Bronchial epithelial cell (primary cell): ENCODE results near the gene YWHAH. TPM values are rescaled to one million over a fixed set of nuclear protein-coding genes. Genes with fewer than 3 reads are reported as not detected.

Experiments used
- DNase-seq: peaks from one replicate; pipeline ENCODE4 v3.0.0-alpha.2; 2010; ENCODE audit warnings: low read depth
- FAIRE-seq: peaks from 2 replicates; lab custom pipeline; 2011; peaks lifted over from hg19 to GRCh38; lab: Jason Lieb, UNC
- H3K27me3 ChIP-seq: 2 replicates; pipeline ENCODE4 v1.5.1; 2011; ENCODE audit warnings: low read length; ENCODE audit not compliant: control insufficient read depth, insufficient read depth
- H3K36me3 ChIP-seq: 2 replicates; pipeline ENCODE4 v1.5.1; 2011; ENCODE audit warnings: low read length; ENCODE audit not compliant: control insufficient read depth, insufficient read depth
- H3K4me3 ChIP-seq: 2 replicates; pipeline ENCODE4 v1.5.1; 2011; ENCODE audit warnings: mild to moderate bottlenecking, low read depth, low read length, control low read depth
- total RNA-seq: library from RNA; depleted of rRNA; stranded (reverse); fragments of >200 nt; gene quantifications from 2 replicates; pipeline ENCODE4 v1.2.1, GENCODE V29; 2014
- TF ChIP-seq, protein P1 (sequence below): IDR thresholded peaks from 2 replicates; pipeline ENCODE4 v1.5.1; 2011; ENCODE audit warnings: mild to moderate bottlenecking, moderate library complexity, low read length, control low read depth, inconsistent platforms; ENCODE audit not compliant: insufficient read depth, severe bottlenecking

YWHAH gene
- total RNA-seq, 1 donor from 2014 or later: 61.9 TPM

DNA sequence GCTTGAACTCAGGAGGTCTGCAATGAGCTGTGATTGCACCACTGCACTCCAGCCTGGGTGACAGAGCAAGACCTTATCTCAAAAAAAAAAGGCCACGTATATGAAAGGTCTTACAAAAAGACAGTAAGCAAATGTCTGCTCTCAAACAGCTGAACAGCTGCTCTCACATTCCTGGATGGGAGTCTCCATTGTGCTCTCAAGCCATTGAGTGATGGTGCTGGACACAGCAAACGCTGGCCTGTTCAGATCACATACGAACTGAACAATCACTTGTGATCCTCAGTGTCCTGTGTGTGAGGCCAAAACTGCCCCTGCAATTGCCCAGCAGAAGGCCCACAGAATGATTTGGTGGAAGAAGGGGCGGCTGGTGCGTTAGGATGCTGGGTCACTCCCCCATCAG is 34.4 kb upstream of the YWHAH start:
- DNase-seq (no peak), FAIRE-seq (peak; percentile 7)
- TF ChIP-seq, protein P1, sequence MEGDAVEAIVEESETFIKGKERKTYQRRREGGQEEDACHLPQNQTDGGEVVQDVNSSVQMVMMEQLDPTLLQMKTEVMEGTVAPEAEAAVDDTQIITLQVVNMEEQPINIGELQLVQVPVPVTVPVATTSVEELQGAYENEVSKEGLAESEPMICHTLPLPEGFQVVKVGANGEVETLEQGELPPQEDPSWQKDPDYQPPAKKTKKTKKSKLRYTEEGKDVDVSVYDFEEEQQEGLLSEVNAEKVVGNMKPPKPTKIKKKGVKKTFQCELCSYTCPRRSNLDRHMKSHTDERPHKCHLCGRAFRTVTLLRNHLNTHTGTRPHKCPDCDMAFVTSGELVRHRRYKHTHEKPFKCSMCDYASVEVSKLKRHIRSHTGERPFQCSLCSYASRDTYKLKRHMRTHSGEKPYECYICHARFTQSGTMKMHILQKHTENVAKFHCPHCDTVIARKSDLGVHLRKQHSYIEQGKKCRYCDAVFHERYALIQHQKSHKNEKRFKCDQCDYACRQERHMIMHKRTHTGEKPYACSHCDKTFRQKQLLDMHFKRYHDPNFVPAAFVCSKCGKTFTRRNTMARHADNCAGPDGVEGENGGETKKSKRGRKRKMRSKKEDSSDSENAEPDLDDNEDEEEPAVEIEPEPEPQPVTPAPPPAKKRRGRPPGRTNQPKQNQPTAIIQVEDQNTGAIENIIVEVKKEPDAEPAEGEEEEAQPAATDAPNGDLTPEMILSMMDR: no peak
- Histone ChIP-seq H3K36me3 (peaks cover 5% of the 10 kb centered on the region), H3K27me3 (no peaks in the 10 kb centered on the region), H3K4me3 (no peak overlapping the region)

DNA sequence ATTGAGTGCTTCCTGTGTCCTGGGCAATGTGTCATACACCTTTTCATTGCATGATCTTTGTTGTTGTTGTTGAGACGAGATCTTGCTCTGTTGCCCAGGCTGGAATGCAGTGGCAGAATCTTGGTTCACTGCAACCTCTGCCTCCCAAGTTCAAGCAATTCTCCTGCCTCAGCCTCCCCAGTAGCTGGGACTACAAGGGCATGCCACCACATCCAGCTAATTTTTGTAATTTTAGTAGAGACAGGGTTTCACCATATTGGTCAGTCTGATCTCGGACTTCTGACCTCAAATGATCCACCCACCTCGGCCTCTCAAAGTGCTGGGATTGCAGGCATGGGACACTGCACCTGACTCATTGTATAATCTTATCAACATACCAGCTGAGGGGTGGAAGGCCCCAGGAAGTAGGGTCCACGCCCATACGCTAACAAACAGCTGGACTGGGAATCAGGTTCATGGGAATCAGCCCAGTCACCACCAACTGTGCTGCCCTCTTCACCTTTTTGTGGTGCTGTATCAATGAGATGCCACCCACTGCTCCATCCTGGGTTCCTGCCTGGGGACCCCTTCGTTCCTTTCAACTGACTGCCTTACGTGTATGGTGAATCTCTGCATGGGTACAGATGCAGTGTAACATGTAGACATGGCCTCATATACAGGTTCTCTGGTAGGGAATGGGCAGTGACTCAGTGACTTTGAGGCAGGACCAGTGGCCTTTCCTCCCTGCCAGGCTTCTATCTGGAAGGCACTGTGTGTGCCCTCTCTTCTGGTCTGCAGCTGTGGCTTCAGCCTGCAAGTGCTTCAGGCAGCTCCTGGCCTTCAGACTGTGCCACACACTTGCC is 32.5 kb upstream of the YWHAH start:
- no peaks in the 10 kb centered on the region for H3K27me3 ChIP-seq
- no peak for DNase-seq
- H3K4me3 ChIP-seq: no peak overlapping the region
- FAIRE-seq: no peak
- H3K36me3 ChIP-seq: peaks cover 2% of the 10 kb centered on the region
- TF ChIP-seq, protein P1: no peak

DNA sequence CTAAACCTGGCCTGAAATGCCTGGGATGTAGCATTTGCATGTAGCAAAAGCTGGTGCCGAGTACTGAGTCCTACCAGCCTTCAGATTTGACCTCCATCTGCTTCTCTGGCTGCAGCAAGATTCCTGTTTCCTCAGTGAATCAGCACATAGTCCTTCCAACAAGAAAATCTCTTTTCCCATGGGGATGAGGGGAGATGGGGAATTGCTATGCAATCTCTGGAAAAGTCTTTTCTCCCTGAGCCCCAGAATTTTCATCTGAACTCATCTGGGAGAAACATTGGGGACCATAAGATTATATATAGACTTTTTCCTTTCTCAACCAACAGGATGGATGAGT is 32.0 kb upstream of the YWHAH start:
- no peak for FAIRE-seq
- Histone ChIP-seq H3K27me3 (no peaks in the 10 kb centered on the region), H3K4me3 (no peak overlapping the region), H3K36me3 (peaks cover 2% of the 10 kb centered on the region)
- DNase-seq: no peak
- TF ChIP-seq, protein P1: no peak

DNA sequence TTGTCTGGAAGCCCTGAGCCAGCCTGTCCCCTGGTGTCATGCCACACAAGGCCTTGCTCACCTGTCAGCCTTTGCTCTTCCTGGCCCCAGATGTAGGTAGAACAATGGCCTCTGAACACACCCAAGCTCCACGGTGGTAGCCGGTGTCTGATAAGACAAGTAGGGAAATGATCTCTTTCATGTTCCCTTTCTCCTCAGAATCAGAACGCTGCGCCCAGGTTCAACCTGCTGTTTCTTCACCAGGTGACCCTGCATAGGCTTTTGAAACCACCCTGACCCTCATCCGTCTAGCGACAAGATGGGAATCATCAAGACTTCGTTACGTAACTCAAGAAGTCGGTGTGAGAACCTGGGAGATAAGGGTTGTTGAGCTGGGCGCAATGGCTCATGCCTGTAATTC is 28.7 kb upstream of the YWHAH start:
- no peak overlapping the region for H3K4me3 ChIP-seq
- no peaks in the 10 kb centered on the region for H3K27me3 ChIP-seq
- no peak for FAIRE-seq
- DNase-seq: no peak
- TF ChIP-seq, protein P1: no peak
- no peaks in the 10 kb centered on the region for H3K36me3 ChIP-seq

DNA sequence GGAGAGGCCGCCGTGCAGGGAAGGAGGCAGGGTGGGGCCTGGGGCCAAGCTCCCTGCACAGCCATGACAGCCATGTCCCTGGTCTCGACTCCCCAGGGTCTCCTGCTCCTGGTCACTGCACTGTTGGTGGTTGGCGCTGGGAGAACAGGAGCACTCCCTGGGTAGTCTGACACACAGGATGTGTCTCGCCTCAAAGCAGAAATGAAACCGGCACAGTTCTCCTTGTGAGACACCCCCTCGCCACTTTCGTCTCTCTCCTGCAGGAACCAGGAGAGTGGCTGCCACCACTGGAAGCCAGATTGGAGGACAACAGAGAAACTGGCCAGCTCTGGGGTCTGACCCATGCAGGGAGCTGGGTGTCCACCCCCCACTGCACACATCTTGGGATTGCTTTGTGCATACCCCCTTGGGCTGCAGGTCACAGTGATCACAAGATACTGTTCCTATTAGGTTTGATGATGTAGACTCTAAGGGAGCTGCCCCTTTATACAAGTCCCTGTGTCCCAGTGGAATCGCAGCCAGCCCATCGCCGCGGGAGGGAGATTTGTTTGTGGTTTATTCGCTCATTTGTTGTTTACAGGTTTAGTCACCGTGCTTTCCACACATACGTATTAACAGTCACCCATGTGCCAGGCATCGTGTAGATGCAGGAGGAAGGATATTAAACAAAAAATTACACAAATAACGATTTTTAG is 27.0 kb upstream of the YWHAH start:
- H3K4me3 ChIP-seq: no peak overlapping the region
- FAIRE-seq: no peak
- H3K36me3 ChIP-seq: no peaks in the 10 kb centered on the region
- no peak for DNase-seq
- TF ChIP-seq, protein P1: no peak
- H3K27me3 ChIP-seq: no peaks in the 10 kb centered on the region
